K562 (cell line): ENCODE measurements around the gene LTBP4. TPM values are rescaled to one million over a fixed set of nuclear protein-coding genes. Genes with fewer than 3 reads are reported as not detected.

Experiments
- ATF1 ChIP-seq, 2 experiments: fragments of 450-650 bp in 1 of 2; IDR thresholded peaks; 2 replicates each; pipeline ENCODE4 v1.6.1; 2016; ENCODE audit warnings: missing compliant biosample characterization in 1 of 2, missing genetic modification characterization in 1 of 2
- BHLHE40 ChIP-seq: IDR thresholded peaks from 2 replicates; pipeline ENCODE4 v1.6.1; 2011; ENCODE audit warnings: low read length, improper control_type of control experiment
- CREB1 ChIP-seq, 2 experiments: sonication (generic) in 1 of 2; formaldehyde crosslinking in 1 of 2; IDR thresholded peaks; 2 replicates each; pipeline versions ENCODE4 v1.6.1 to v1.8.0; 2012 to 2022; ENCODE audit warnings: inconsistent platforms in 1 of 2, mild to moderate bottlenecking in 1 of 2, missing genetic modification reagents in 1 of 2, moderate library complexity in 1 of 2
- FIP1L1 ChIP-seq: fragments of 200-400 bp; formaldehyde crosslinking; IDR thresholded peaks from 2 replicates; pipeline ENCODE4 v1.6.1; 2018; ENCODE audit warnings: mild to moderate bottlenecking, low read depth, low read length; ENCODE audit not compliant: poor library complexity, severe bottlenecking
- HOXB6 ChIP-seq: fragments of 250-450 bp; sonication (Bioruptor Pico); IDR thresholded peaks from 2 replicates; pipeline ENCODE4 v1.5.1; 2022; ENCODE audit warnings: mild to moderate bottlenecking, borderline replicate concordance
- MAZ ChIP-seq, 2 experiments: fragments of 450-650 bp in 1 of 2; sonication (generic) in 1 of 2; formaldehyde crosslinking; IDR thresholded peaks in 1 of 2; conservative IDR thresholded peaks in 1 of 2; 2 replicates each; pipeline versions ENCODE4 v1.4.0 to v1.5.0; 2020; ENCODE audit warnings: mild to moderate bottlenecking in 1 of 2, missing genetic modification reagents in 1 of 2
- MBD2 ChIP-seq: sonication (generic); IDR thresholded peaks from 2 replicates; pipeline ENCODE4 v1.6.1; 2016; ENCODE audit warnings: low read depth, borderline replicate concordance
- POLR2A ChIP-seq: fragments of 450-650 bp; conservative IDR thresholded peaks from 2 replicates; pipeline ENCODE4 v1.6.1; 2016
- SUPT5H ChIP-seq: fragments of 450-650 bp; IDR thresholded peaks from 2 replicates; pipeline ENCODE4 v1.6.1; 2016
- YBX1 ChIP-seq: fragments of 450-650 bp; IDR thresholded peaks from 2 replicates; pipeline ENCODE4 v1.7.1; 2016; ENCODE audit warnings: mild to moderate bottlenecking
- ZBTB7A ChIP-seq: IDR thresholded peaks from 2 replicates; pipeline ENCODE4 v1.6.1; 2011; ENCODE audit warnings: low read depth, mild to moderate bottlenecking, low read length, moderate library complexity, borderline replicate concordance; ENCODE audit not compliant: control insufficient read depth
- ZNF212 ChIP-seq: fragments of 450-650 bp; formaldehyde crosslinking; IDR thresholded peaks from 2 replicates; pipeline ENCODE4 v1.4.0; 2020; ENCODE audit warnings: mild to moderate bottlenecking
- ZNF347 ChIP-seq: fragments of 450-650 bp; formaldehyde crosslinking; IDR thresholded peaks from 2 replicates; pipeline ENCODE4 v1.4.0; 2020; ENCODE audit warnings: low read depth, mild to moderate bottlenecking, moderate library complexity
- ZNF644 ChIP-seq: fragments of 200-800 bp; sonication (Bioruptor generic); IDR thresholded peaks from 2 replicates; pipeline ENCODE4 v1.6.1; 2016; ENCODE audit warnings: low read depth, missing genetic modification characterization, missing compliant biosample characterization
- ZNF77 ChIP-seq: fragments of 250-450 bp; sonication (Bioruptor Pico); IDR thresholded peaks from 2 replicates; pipeline ENCODE4 v1.5.0; 2020
- polyA plus RNA-seq, 8 experiments: library from polyadenylated mRNA; depleted of rRNA in 4 of 8; stranded (reverse) in 5 of 8; unstranded in 3 of 8; fragments of >200 nt; fragmentation: Nextera tagmentation in 2 of 8; fragmentation: Illumina TruSeq in 1 of 8; extraction: Ambion mirVana in 2 of 8; extraction: Trizol in 1 of 8; gene quantifications; 2 replicates each; pipeline versions ENCODE4 v1.2.1 to v1.2.3, GENCODE V29; 2011 to 2014; ENCODE audit warnings: inconsistent platforms in 1 of 8, missing spikeins in 1 of 8
- total RNA-seq, 7 experiments: library from RNA; depleted of rRNA in 6 of 7; stranded (reverse); fragments of >200 nt in 6 of 7; fragmentation: Illumina TruSeq in 2 of 7; extraction: Trizol in 2 of 7; gene quantifications; 2 replicates each; pipeline versions ENCODE4 v1.2.1 to v1.2.3, GENCODE V29; 2011 to 2021; ENCODE audit warnings: low replicate concordance in 1 of 7
- TF ChIP-seq, protein P1 (sequence below): fragments of 150-350 bp; IDR thresholded peaks from 2 replicates; pipeline ENCODE4 v1.6.1; 2014; ENCODE audit warnings: low read depth, mild to moderate bottlenecking, low read length, borderline replicate concordance
- TF ChIP-seq, protein P2 (sequence below): fragments of 450-650 bp; IDR thresholded peaks from 2 replicates; pipeline ENCODE4 v1.6.1; 2017; ENCODE audit warnings: mild to moderate bottlenecking, moderate library complexity
- TF ChIP-seq, protein P3 (sequence below), 2 experiments: fragments of 450-650 bp; IDR thresholded peaks; 2 replicates each; pipeline ENCODE4 v1.6.1; 2018; ENCODE audit warnings: mild to moderate bottlenecking in 2 of 2, low read depth in 1 of 2; ENCODE audit not compliant: partially characterized antibody in 2 of 2
- TF ChIP-seq, protein P4 (sequence below): fragments of 250-450 bp; sonication (Bioruptor Pico); IDR thresholded peaks from 2 replicates; pipeline ENCODE4 v1.8.0; 2022; ENCODE audit warnings: moderate library complexity, mild to moderate bottlenecking, inconsistent platforms

Gene LTBP4
- total and polyA plus RNA-seq, 9 of the 15 experiments (the other 6 are each of a cell fraction or from before 2014, with no cell fraction given), result 0.35 to 160 (median 31.6) TPM

DNA sequence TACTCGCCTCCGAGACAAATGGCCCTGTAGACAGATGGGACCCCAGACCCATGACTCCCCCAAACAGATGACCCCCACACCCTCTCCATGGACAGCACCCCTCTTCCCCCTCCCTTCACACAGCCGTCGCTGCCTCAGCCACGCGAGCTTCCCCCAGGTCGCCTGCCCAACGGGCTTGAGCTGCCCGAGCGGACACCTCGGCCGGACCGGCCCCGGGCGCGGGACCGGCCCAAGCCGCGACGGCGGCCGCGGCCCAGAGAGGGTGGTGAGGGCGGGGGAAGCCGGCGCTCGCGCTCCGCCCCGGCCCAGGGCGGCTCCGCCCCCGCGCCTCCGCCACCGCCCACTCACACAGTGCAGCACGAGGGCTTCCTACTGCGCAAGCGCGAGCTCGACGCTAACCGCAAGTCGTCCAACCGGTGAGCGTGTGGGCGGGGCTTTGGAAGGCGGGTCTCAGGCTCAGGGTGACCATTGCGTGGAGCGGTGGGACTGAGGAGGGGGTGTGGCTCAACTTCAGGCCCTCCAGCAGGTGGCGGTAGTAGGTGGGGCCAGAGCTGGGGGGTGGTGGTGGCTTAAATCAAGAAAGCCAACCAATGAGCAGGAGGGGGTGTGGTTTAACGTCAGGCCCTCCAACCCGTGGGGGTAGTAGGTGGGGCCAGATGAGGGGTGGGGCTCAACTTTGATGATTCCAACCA, 30.7 kb upstream of the LTBP4 start (continued):
- TF ChIP-seq ATF1 (CRISPR knock-in tag; IDR thresholded peaks at IDR 0.05) (no peak), ATF1 (tag; IDR thresholded peaks at IDR 0.05) (peak; percentile 57), HOXB6 (no peak), FIP1L1 (no peak), ZNF77 (CRISPR knock-in tag) (no peak), ZNF212 (CRISPR knock-in tag) (no peak), MBD2 (peak; percentile 41; the same call in 1 of the 2 replicates), BHLHE40 (peak; percentile 60; the same call in 1 of the 2 replicates), ZNF347 (CRISPR knock-in tag) (no peak), ZNF644 (tag) (no peak), SUPT5H (no peak), CREB1 (IDR thresholded peaks at IDR 0.05) (peak; percentile 28; the same call in 1 of the 2 replicates), CREB1 (CRISPR knock-in tag; IDR thresholded peaks at IDR 0.05) (peak; percentile 73), YBX1 (no peak), MAZ (CRISPR knock-in tag; conservative IDR thresholded peaks at IDR 0.05 in 1 of 2, IDR thresholded peaks at IDR 0.05 in 1 of 2) (peak; percentile 76 to 88; a peak in 2 of 4 replicates), POLR2A (no peak), ZBTB7A (peak; percentile 27)
- TF ChIP-seq, protein P1, sequence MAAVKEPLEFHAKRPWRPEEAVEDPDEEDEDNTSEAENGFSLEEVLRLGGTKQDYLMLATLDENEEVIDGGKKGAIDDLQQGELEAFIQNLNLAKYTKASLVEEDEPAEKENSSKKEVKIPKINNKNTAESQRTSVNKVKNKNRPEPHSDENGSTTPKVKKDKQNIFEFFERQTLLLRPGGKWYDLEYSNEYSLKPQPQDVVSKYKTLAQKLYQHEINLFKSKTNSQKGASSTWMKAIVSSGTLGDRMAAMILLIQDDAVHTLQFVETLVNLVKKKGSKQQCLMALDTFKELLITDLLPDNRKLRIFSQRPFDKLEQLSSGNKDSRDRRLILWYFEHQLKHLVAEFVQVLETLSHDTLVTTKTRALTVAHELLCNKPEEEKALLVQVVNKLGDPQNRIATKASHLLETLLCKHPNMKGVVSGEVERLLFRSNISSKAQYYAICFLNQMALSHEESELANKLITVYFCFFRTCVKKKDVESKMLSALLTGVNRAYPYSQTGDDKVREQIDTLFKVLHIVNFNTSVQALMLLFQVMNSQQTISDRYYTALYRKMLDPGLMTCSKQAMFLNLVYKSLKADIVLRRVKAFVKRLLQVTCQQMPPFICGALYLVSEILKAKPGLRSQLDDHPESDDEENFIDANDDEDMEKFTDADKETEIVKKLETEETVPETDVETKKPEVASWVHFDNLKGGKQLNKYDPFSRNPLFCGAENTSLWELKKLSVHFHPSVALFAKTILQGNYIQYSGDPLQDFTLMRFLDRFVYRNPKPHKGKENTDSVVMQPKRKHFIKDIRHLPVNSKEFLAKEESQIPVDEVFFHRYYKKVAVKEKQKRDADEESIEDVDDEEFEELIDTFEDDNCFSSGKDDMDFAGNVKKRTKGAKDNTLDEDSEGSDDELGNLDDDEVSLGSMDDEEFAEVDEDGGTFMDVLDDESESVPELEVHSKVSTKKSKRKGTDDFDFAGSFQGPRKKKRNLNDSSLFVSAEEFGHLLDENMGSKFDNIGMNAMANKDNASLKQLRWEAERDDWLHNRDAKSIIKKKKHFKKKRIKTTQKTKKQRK, result no peak
- TF ChIP-seq, protein P2, sequence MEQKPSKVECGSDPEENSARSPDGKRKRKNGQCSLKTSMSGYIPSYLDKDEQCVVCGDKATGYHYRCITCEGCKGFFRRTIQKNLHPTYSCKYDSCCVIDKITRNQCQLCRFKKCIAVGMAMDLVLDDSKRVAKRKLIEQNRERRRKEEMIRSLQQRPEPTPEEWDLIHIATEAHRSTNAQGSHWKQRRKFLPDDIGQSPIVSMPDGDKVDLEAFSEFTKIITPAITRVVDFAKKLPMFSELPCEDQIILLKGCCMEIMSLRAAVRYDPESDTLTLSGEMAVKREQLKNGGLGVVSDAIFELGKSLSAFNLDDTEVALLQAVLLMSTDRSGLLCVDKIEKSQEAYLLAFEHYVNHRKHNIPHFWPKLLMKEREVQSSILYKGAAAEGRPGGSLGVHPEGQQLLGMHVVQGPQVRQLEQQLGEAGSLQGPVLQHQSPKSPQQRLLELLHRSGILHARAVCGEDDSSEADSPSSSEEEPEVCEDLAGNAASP, result no peak
- TF ChIP-seq, protein P3, sequence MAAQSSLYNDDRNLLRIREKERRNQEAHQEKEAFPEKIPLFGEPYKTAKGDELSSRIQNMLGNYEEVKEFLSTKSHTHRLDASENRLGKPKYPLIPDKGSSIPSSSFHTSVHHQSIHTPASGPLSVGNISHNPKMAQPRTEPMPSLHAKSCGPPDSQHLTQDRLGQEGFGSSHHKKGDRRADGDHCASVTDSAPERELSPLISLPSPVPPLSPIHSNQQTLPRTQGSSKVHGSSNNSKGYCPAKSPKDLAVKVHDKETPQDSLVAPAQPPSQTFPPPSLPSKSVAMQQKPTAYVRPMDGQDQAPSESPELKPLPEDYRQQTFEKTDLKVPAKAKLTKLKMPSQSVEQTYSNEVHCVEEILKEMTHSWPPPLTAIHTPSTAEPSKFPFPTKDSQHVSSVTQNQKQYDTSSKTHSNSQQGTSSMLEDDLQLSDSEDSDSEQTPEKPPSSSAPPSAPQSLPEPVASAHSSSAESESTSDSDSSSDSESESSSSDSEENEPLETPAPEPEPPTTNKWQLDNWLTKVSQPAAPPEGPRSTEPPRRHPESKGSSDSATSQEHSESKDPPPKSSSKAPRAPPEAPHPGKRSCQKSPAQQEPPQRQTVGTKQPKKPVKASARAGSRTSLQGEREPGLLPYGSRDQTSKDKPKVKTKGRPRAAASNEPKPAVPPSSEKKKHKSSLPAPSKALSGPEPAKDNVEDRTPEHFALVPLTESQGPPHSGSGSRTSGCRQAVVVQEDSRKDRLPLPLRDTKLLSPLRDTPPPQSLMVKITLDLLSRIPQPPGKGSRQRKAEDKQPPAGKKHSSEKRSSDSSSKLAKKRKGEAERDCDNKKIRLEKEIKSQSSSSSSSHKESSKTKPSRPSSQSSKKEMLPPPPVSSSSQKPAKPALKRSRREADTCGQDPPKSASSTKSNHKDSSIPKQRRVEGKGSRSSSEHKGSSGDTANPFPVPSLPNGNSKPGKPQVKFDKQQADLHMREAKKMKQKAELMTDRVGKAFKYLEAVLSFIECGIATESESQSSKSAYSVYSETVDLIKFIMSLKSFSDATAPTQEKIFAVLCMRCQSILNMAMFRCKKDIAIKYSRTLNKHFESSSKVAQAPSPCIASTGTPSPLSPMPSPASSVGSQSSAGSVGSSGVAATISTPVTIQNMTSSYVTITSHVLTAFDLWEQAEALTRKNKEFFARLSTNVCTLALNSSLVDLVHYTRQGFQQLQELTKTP (IDR thresholded peaks at IDR 0.05; ENCODE audit: low read depth in 1 of 2, partially characterized antibody in 2 of 2), result no peak
- TF ChIP-seq, protein P4, sequence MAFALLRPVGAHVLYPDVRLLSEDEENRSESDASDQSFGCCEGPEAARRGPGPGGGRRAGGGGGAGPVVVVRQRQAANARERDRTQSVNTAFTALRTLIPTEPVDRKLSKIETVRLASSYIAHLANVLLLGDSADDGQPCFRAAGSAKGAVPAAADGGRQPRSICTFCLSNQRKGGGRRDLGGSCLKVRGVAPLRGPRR, result no peak
